HCT116 (cell line): ENCODE data around the gene ENPP6.

Experiments
- CEBPB ChIP-seq: IDR thresholded peaks from 2 replicates; pipeline ENCODE4 v1.6.1; 2012; ENCODE audit warnings: low read depth
- EZH2 ChIP-seq: fragments of 200-600 bp; sonication (generic); IDR thresholded peaks from 2 replicates; pipeline ENCODE4 v1.6.1; 2017; ENCODE audit warnings: antibody characterized with exemption, mixed run types
- EZH2phosphoT487 ChIP-seq: fragments of 200-600 bp; IDR thresholded peaks from 2 replicates; pipeline ENCODE4 v1.6.1; 2018; ENCODE audit warnings: antibody characterized with exemption, borderline replicate concordance
- JUND ChIP-seq: IDR thresholded peaks from 2 replicates; pipeline ENCODE4 v1.6.1; 2012
- POLR2A ChIP-seq: IDR thresholded peaks from 2 replicates; pipeline ENCODE4 v1.7.0; 2011; ENCODE audit warnings: borderline replicate concordance; ENCODE audit not compliant: insufficient read depth, insufficient read length; ENCODE audit errors: extremely low read depth
- POLR2AphosphoS5 ChIP-seq: IDR thresholded peaks from 2 replicates; pipeline ENCODE4 v1.6.1; 2011; ENCODE audit warnings: mild to moderate bottlenecking, low read depth, low read length, moderate library complexity
- RAD21 ChIP-seq: IDR thresholded peaks from 2 replicates; pipeline ENCODE4 v1.6.1; 2012; ENCODE audit warnings: low read depth, mild to moderate bottlenecking
- SP1 ChIP-seq: IDR thresholded peaks from 2 replicates; pipeline ENCODE4 v1.6.1; 2012; ENCODE audit warnings: low read depth
- TCF7L2 ChIP-seq: IDR thresholded peaks from 2 replicates; pipeline ENCODE4 v1.7.0; 2011; ENCODE audit warnings: borderline replicate concordance, inconsistent platforms; ENCODE audit not compliant: insufficient read depth, insufficient read length; ENCODE audit errors: extremely low read depth
- YY1 ChIP-seq: IDR thresholded peaks from 2 replicates; pipeline ENCODE4 v1.6.1; 2011; ENCODE audit warnings: low read length, low read depth, moderate library complexity, mild to moderate bottlenecking; ENCODE audit not compliant: insufficient replicate concordance; ENCODE audit errors: extremely low read depth
- TF ChIP-seq, protein P1 (sequence below), 3 experiments: fragments of 200-600 bp in 1 of 3; sonication (generic) in 1 of 3; IDR thresholded peaks in 2 of 3; conservative IDR thresholded peaks in 1 of 3; 2 replicates each; pipeline ENCODE4 v1.5.1; 2012 to 2017; ENCODE audit warnings: low read depth in 2 of 3, low read length in 2 of 3, antibody characterized with exemption in 1 of 3, borderline replicate concordance in 1 of 3, control low read depth in 1 of 3, mild to moderate bottlenecking in 1 of 3, mixed read lengths in 1 of 3, mixed run types in 1 of 3, moderate library complexity in 1 of 3; ENCODE audit not compliant: insufficient read depth in 1 of 3
- TF ChIP-seq, protein P2 (sequence below): IDR thresholded peaks from 2 replicates; pipeline ENCODE4 v1.6.1; 2012
- TF ChIP-seq, protein P3 (sequence below): IDR thresholded peaks from 2 replicates; pipeline ENCODE4 v1.6.1; 2011; ENCODE audit warnings: mild to moderate bottlenecking, low read length, moderate library complexity; ENCODE audit not compliant: insufficient replicate concordance; ENCODE audit errors: extremely low read depth

DNA sequence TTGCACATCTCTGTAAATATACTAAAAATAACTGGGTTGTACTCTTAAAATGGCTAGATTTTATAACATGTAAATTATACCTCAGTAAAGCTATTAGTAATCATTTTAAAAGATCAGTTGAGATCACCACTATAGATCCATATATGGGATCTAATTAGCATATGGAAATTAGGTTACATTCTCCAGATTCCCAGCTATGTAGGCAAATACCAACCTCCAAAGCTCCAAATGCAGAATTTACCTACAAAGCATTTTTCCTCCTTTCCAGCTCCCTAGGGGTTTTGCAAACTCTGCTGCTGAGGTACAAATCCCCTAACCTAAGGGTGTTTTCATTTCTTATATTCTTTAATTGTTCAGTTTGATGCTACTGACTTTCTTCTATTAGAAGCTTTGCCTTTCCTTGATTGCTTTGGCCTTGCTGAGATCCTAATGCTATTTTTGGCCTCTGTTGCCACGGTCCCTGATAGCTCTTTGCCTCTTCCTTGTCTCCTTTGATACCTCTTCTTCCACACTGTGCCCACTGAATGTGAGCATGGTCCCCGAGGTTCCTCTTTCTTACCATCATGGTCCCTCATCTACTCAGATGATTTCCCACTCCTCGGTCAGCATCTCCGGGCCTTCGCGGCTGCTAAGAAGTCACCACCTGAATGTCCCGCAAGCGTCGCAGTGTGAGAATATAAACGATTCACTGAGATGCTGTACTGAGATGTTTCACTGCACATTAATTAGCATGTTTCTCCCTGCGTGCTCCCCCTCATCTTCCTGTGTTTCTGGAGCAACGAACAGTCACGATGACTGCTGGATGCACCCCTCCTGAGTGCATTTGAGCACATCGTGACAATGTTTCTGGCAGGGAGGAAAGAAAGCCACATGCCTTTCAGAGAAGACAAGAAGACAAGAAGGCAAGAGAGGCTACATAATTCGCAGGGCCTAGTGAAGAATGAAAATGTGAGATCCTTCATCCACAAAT is 23.8 kb downstream of the ENPP6 start:
- TF ChIP-seq CEBPB = no peak
- TF ChIP-seq, protein P1, sequence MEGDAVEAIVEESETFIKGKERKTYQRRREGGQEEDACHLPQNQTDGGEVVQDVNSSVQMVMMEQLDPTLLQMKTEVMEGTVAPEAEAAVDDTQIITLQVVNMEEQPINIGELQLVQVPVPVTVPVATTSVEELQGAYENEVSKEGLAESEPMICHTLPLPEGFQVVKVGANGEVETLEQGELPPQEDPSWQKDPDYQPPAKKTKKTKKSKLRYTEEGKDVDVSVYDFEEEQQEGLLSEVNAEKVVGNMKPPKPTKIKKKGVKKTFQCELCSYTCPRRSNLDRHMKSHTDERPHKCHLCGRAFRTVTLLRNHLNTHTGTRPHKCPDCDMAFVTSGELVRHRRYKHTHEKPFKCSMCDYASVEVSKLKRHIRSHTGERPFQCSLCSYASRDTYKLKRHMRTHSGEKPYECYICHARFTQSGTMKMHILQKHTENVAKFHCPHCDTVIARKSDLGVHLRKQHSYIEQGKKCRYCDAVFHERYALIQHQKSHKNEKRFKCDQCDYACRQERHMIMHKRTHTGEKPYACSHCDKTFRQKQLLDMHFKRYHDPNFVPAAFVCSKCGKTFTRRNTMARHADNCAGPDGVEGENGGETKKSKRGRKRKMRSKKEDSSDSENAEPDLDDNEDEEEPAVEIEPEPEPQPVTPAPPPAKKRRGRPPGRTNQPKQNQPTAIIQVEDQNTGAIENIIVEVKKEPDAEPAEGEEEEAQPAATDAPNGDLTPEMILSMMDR (IDR thresholded peaks at IDR 0.05 in 2 of 3, conservative IDR thresholded peaks at IDR 0.05 in 1 of 3; ENCODE audit: borderline replicate concordance in 1 of 3, insufficient read depth in 1 of 3, low read depth in 2 of 3, low read length in 2 of 3) = no peak
- no peak for TF ChIP-seq SP1
- TF ChIP-seq TCF7L2 = no peak
- no peak for TF ChIP-seq POLR2AphosphoS5
- no peak for TF ChIP-seq JUND
- no peak for TF ChIP-seq EZH2
- no peak for TF ChIP-seq RAD21
- no peak for TF ChIP-seq POLR2A
- TF ChIP-seq YY1 = no peak
- no peak for TF ChIP-seq EZH2phosphoT487
- TF ChIP-seq, protein P2, sequence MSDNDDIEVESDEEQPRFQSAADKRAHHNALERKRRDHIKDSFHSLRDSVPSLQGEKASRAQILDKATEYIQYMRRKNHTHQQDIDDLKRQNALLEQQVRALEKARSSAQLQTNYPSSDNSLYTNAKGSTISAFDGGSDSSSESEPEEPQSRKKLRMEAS = no peak
- TF ChIP-seq, protein P3, sequence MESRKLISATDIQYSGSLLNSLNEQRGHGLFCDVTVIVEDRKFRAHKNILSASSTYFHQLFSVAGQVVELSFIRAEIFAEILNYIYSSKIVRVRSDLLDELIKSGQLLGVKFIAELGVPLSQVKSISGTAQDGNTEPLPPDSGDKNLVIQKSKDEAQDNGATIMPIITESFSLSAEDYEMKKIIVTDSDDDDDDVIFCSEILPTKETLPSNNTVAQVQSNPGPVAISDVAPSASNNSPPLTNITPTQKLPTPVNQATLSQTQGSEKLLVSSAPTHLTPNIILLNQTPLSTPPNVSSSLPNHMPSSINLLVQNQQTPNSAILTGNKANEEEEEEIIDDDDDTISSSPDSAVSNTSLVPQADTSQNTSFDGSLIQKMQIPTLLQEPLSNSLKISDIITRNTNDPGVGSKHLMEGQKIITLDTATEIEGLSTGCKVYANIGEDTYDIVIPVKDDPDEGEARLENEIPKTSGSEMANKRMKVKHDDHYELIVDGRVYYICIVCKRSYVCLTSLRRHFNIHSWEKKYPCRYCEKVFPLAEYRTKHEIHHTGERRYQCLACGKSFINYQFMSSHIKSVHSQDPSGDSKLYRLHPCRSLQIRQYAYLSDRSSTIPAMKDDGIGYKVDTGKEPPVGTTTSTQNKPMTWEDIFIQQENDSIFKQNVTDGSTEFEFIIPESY = no peak
